ENCODE measurements around the gene GM2A. TPM values are rescaled to one million over a fixed set of nuclear protein-coding genes. Genes with fewer than 3 reads are reported as not detected.
A peak's percentile ranks its signal among the peaks of the same experiment; 100 is the strongest.

Gene GM2A
- total and polyA plus RNA-seq, 2 of the 13 experiments (the other 11 are each of a cell fraction or from before 2014, with no cell fraction given), result 14.6 to 29.6 TPM

DNA sequence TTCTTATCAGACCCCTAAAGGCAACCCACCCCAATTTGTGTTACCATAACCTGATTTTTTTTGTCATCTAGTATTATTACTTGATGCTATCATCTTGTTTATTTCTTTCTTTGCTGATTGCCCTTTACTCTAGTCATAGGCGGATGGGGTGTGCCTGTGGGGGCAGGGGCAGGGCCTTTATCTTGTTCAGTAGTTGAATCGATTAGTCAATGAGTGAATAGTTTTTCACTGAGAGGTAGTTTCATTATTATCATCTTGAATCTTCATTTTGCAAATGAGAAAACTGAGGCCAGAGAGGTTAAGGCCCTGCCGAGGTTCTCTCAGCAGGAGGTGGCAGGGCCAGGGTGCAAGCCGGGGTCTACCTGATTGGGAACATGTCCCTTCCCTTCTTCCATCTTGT, 9.4 kb upstream of the GM2A start:
- Histone ChIP-seq H2AFZ (ENCODE audit: low read length) (no peak overlapping the region), H3K4me3 (replicated peaks in 1 of 3; ENCODE audit: insufficient read depth in 1 of 3, low read depth in 2 of 3, low read length in 3 of 3) (no peak overlapping the region), H3K9me3 (ENCODE audit: low read length) (no peaks in the 10 kb centered on the region), H4K20me1 (ENCODE audit: insufficient read depth, low read length) (no peaks in the 10 kb centered on the region), H3K27ac (ENCODE audit: extremely low read length, insufficient read depth, low read length) (no peak overlapping the region), H3K9ac (ENCODE audit: insufficient read depth, low read depth, low read length) (no peak overlapping the region), H3K4me2 (ENCODE audit: low read depth, low read length) (no peak overlapping the region), H3K79me2 (ENCODE audit: insufficient read depth, low read length) (no peaks in the 10 kb centered on the region), H3K27me3 (ENCODE audit: control insufficient read depth in 1 of 2, insufficient read depth in 2 of 2, low read length in 2 of 2) (peaks cover 2 to 5% of the 10 kb centered on the region in 2 experiments; a peak in 2 of 5 replicates), H3K4me1 (ENCODE audit: insufficient read depth, low read length) (peaks cover 15% of the 10 kb centered on the region), H3K36me3 (replicated peaks in 1 of 2; ENCODE audit: control insufficient read depth in 1 of 2, insufficient read depth in 2 of 2, low read length in 2 of 2) (no peaks in the 10 kb centered on the region)
- ATAC-seq (no peak), DNase-seq (ENCODE audit: low spot score) (no peak), FAIRE-seq (no peak)
- 70% methylated on average over 4 of the region's 4 CpGs for WGBS (ENCODE audit: low lambda C conversion rate)
- BruUV-seq (replicated peaks), result no TSS peak
- intact Hi-C loops (cut with micrococcal nuclease; ENCODE audit: unreplicated experiment), result no loop called here
- CTCF ChIA-PET (ENCODE audit: low intra/inter-chr PET ratio, low total read pairs), result no interaction called here
- POLR2A ChIA-PET, result interaction anchor here (1.8 kb wide), 1 partner anchor 9 kb away, joined by 5 read pairs; the partner anchor contains the start of gene GM2A
- TF ChIP-seq ZNF317 (CRISPR knock-in tag; IDR thresholded peaks at IDR 0.05) (no peak), ZSCAN29 (CRISPR knock-in tag; conservative IDR thresholded peaks at IDR 0.05) (no peak), ZFP36 (IDR thresholded peaks at IDR 0.05; ENCODE audit: borderline replicate concordance, low read depth, low read length, partially characterized antibody) (no peak)
- TF ChIP-seq, protein P1, sequence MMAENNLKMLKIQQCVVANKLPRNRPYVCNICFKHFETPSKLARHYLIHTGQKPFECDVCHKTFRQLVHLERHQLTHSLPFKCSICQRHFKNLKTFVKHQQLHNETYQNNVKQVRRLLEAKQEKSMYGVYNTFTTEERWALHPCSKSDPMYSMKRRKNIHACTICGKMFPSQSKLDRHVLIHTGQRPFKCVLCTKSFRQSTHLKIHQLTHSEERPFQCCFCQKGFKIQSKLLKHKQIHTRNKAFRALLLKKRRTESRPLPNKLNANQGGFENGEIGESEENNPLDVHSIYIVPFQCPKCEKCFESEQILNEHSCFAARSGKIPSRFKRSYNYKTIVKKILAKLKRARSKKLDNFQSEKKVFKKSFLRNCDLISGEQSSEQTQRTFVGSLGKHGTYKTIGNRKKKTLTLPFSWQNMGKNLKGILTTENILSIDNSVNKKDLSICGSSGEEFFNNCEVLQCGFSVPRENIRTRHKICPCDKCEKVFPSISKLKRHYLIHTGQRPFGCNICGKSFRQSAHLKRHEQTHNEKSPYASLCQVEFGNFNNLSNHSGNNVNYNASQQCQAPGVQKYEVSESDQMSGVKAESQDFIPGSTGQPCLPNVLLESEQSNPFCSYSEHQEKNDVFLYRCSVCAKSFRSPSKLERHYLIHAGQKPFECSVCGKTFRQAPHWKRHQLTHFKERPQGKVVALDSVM (CRISPR knock-in tag; IDR thresholded peaks at IDR 0.05), result no peak
- in situ Hi-C loops (cut with HindIII; ENCODE audit: extremely low pct_ligation_motif_present, low pct_unique_long_range_greater_than_20kb), result loop anchor here (10.0 kb wide), 1 partner anchor 199 kb away; no protein-coding TSS in a partner anchor

DNA sequence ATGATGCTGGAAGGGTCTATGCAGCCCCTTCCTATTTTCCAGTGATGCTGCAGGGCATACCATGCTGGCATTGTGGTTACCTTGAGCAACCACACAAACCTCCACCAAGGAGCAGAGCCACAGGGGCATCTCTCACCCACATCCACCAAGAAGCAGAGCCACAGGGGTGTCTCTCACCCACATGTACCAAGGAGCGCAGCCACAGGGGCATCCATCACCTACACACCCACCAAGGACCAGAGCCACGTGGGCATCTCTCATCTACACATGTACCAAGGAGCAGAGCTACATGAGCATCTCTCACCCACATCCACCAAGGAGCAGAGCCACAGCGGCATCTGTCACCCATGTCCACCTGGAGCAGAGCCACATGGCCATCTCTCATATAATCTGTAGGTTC, 8.8 kb upstream of the GM2A start:
- WGBS (ENCODE audit: low lambda C conversion rate), result 60% methylated on average over 2 of the region's 3 CpGs
- ChIA-PET POLR2A (no interaction called here), CTCF (ENCODE audit: low intra/inter-chr PET ratio, low total read pairs) (no interaction called here)
- no TSS peak for BruUV-seq (replicated peaks)
- H3K79me2 ChIP-seq (ENCODE audit: insufficient read depth, low read length), result no peaks in the 10 kb centered on the region
- H3K4me1 ChIP-seq (ENCODE audit: insufficient read depth, low read length), result peaks cover 15% of the 10 kb centered on the region
- no peak overlapping the region for H2AFZ ChIP-seq (ENCODE audit: low read length)
- no peaks in the 10 kb centered on the region for H3K9me3 ChIP-seq (ENCODE audit: low read length)
- FAIRE-seq (no peak), ATAC-seq (no peak), DNase-seq (ENCODE audit: low spot score) (no peak)
- no peak overlapping the region for H3K4me3 ChIP-seq (replicated peaks in 1 of 3; ENCODE audit: insufficient read depth in 1 of 3, low read depth in 2 of 3, low read length in 3 of 3)
- H3K27ac ChIP-seq (ENCODE audit: extremely low read length, insufficient read depth, low read length), result no peak overlapping the region
- TF ChIP-seq FOXO1 (CRISPR knock-in tag; IDR thresholded peaks at IDR 0.05) (no peak), RORA (CRISPR knock-in tag; IDR thresholded peaks at IDR 0.05) (no peak), BRD4 (CRISPR knock-in tag; IDR thresholded peaks at IDR 0.05) (no peak), KLF6 (CRISPR knock-in tag; IDR thresholded peaks at IDR 0.05) (no peak), TBX3 (IDR thresholded peaks at IDR 0.05; ENCODE audit: borderline replicate concordance) (no peak), ZNF569 (CRISPR knock-in tag; IDR thresholded peaks at IDR 0.05; ENCODE audit: borderline replicate concordance) (no peak)
- TF ChIP-seq, protein P2, sequence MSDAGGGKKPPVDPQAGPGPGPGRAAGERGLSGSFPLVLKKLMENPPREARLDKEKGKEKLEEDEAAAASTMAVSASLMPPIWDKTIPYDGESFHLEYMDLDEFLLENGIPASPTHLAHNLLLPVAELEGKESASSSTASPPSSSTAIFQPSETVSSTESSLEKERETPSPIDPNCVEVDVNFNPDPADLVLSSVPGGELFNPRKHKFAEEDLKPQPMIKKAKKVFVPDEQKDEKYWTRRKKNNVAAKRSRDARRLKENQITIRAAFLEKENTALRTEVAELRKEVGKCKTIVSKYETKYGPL (CRISPR knock-in tag; IDR thresholded peaks at IDR 0.05), result no peak
- TF ChIP-seq, protein P3, sequence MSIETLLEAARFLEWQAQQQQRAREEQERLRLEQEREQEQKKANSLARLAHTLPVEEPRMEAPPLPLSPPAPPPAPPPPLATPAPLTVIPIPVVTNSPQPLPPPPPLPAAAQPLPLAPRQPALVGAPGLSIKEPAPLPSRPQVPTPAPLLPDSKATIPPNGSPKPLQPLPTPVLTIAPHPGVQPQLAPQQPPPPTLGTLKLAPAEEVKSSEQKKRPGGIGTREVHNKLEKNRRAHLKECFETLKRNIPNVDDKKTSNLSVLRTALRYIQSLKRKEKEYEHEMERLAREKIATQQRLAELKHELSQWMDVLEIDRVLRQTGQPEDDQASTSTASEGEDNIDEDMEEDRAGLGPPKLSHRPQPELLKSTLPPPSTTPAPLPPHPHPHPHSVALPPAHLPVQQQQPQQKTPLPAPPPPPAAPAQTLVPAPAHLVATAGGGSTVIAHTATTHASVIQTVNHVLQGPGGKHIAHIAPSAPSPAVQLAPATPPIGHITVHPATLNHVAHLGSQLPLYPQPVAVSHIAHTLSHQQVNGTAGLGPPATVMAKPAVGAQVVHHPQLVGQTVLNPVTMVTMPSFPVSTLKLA (IDR thresholded peaks at IDR 0.05), result peak; percentile 92
- TF ChIP-seq, protein P4, sequence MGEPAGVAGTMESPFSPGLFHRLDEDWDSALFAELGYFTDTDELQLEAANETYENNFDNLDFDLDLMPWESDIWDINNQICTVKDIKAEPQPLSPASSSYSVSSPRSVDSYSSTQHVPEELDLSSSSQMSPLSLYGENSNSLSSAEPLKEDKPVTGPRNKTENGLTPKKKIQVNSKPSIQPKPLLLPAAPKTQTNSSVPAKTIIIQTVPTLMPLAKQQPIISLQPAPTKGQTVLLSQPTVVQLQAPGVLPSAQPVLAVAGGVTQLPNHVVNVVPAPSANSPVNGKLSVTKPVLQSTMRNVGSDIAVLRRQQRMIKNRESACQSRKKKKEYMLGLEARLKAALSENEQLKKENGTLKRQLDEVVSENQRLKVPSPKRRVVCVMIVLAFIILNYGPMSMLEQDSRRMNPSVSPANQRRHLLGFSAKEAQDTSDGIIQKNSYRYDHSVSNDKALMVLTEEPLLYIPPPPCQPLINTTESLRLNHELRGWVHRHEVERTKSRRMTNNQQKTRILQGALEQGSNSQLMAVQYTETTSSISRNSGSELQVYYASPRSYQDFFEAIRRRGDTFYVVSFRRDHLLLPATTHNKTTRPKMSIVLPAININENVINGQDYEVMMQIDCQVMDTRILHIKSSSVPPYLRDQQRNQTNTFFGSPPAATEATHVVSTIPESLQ (CRISPR knock-in tag; conservative IDR thresholded peaks at IDR 0.05), result no peak
- no peaks in the 10 kb centered on the region for H4K20me1 ChIP-seq (ENCODE audit: insufficient read depth, low read length)
- no peak overlapping the region for H3K9ac ChIP-seq (ENCODE audit: insufficient read depth, low read depth, low read length)
- H3K4me2 ChIP-seq (ENCODE audit: low read depth, low read length), result no peak overlapping the region
- in situ Hi-C loops (cut with HindIII; ENCODE audit: extremely low pct_ligation_motif_present, low pct_unique_long_range_greater_than_20kb) (loop anchor here (10.0 kb wide), 1 partner anchor 199 kb away; no protein-coding TSS in a partner anchor), intact Hi-C loops (cut with micrococcal nuclease; ENCODE audit: unreplicated experiment) (no loop called here)
- H3K36me3 ChIP-seq (replicated peaks in 1 of 2; ENCODE audit: control insufficient read depth in 1 of 2, insufficient read depth in 2 of 2, low read length in 2 of 2), result no peaks in the 10 kb centered on the region
- peaks cover 2 to 5% of the 10 kb centered on the region in 2 experiments; a peak in 2 of 5 replicates for H3K27me3 ChIP-seq (ENCODE audit: control insufficient read depth in 1 of 2, insufficient read depth in 2 of 2, low read length in 2 of 2)
